Right cardiac atrium (tissue), 5 donors: ENCODE measurements around the gene LRRTM4. TPM values are rescaled to one million over a fixed set of nuclear protein-coding genes. Genes with fewer than 3 reads are reported as not detected.

ENCODE experiments used
- ATAC-seq, 2 donors: fragments of 200-7000 bp; cut with Tn5 transposase; one replicate each; pipeline versions ENCODE4 v1.8.0 to v1.9.1; 2020; ENCODE audit warnings: moderate library complexity in 2 of 2, mild to moderate bottlenecking in 1 of 2
- DNase-seq, 3 donors: peaks; one replicate each; pipeline ENCODE4 v3.0.0-alpha.2; 2020
- H3K27ac ChIP-seq: one replicate; pipeline ENCODE4 v1.5.1; 2013; ENCODE audit warnings: mild to moderate bottlenecking, low read length, control low read depth, moderate library complexity
- H3K27me3 ChIP-seq: one replicate; pipeline ENCODE4 v1.6.1; 2013; ENCODE audit not compliant: control insufficient read depth, insufficient read depth
- H3K4me1 ChIP-seq: one replicate; pipeline ENCODE4 v1.6.1; 2013; ENCODE audit warnings: low read length; ENCODE audit not compliant: control insufficient read depth, insufficient read depth
- H3K4me3 ChIP-seq: one replicate; pipeline ENCODE4 v1.5.1; 2013; ENCODE audit warnings: low read length, control low read depth
- H3K9me3 ChIP-seq: one replicate; pipeline ENCODE4 v1.6.1; 2013; ENCODE audit warnings: low read length; ENCODE audit not compliant: control insufficient read depth
- WGBS: extraction: QIAGEN DNeasy Blood & Tissue Kit; methylation state at CpG from one replicate; pipeline ENCODE4 v1.1.7; 2013; 5-methylcytosine and 5-hydroxymethylcytosine counted together
- intact Hi-C, 4 donors: fragments of 100-400 bp; cut with DNase I; formaldehyde crosslinking; loops; one replicate each; pipeline versions ENCODE4 v1.11.0 to v1.14.0; 2022 to 2023
- polyA plus RNA-seq: library from polyadenylated mRNA; stranded (reverse); fragments of 200-250 nt; gene quantifications from one replicate; pipeline ENCODE4 v1.2.3, GENCODE V29; 2013
- total RNA-seq, 4 donors: library from RNA; stranded (reverse); fragmentation: NEBNext Ultra II Directional; extraction: Animal tissue kit (Norgen Biotek cat#: 25700); gene quantifications; one replicate each; pipeline ENCODE4 v1.2.1, GENCODE V29; 2021
- donor health status: healthy with polysubstance abuse.
- donor health status: DM: no; HTN: yes; CAD: no.
- donor health status: DM: no; HTN: no; CAD: no.
- donor health status: DM: no; HTN: yes; CAD: no; lungs with severe emphysema.
- donor health status: DM: yes; HTN: yes; CAD: no.

Gene LRRTM4
- total and polyA plus RNA-seq, 5 donors: 0.09 to 1.0 (median 0.59) TPM

- H3K27ac ChIP-seq: no peak overlapping the region
- no peaks in the 10 kb centered on the region for H3K27me3 ChIP-seq
- no peak overlapping the region for H3K4me3 ChIP-seq
- WGBS: 84% methylated on average over 14 of the region's 14 CpGs
- no peak for DNase-seq
- ATAC-seq: no peak
- no peaks in the 10 kb centered on the region for H3K4me1 ChIP-seq
- intact Hi-C loops: no loop called here
- no peaks in the 10 kb centered on the region for H3K9me3 ChIP-seq
Measured at GRCh38 chr2:77519164-77519887, 2.9 kb downstream of the LRRTM4 start.

- Histone ChIP-seq H3K4me3 (no peak overlapping the region), H3K27me3 (no peaks in the 10 kb centered on the region), H3K9me3 (no peaks in the 10 kb centered on the region), H3K4me1 (no peaks in the 10 kb centered on the region), H3K27ac (no peak overlapping the region)
- ATAC-seq: no peak
- intact Hi-C loops: no loop called here
- WGBS: 85% methylated on average over 7 of the region's 7 CpGs
- no peak for DNase-seq
Measured at GRCh38 chr2:77518311-77518710, 3.9 kb downstream of the LRRTM4 start.

- no peak for DNase-seq
- WGBS: 74% methylated on average over 4 of the region's 4 CpGs
- no peak for ATAC-seq
Measured at GRCh38 chr2:77513191-77513590, 9.0 kb downstream of the LRRTM4 start.

GRCh38 chr2:77512507-77512906 is 9.7 kb downstream of the LRRTM4 start:
- ATAC-seq (no peak), DNase-seq (no peak)
- WGBS: 70% methylated on average over 1 of the region's 1 CpG
- intact Hi-C loops: no loop called here
- H3K4me1 ChIP-seq: no peaks in the 10 kb centered on the region
- H3K27me3 ChIP-seq: no peaks in the 10 kb centered on the region
- no peak overlapping the region for H3K27ac ChIP-seq
- no peak overlapping the region for H3K4me3 ChIP-seq
- no peaks in the 10 kb centered on the region for H3K9me3 ChIP-seq

More at GRCh38 chr2:77513191-77513590, 9.0 kb downstream of the LRRTM4 start:
- intact Hi-C loops: no loop called here
- H3K4me3 ChIP-seq: no peak overlapping the region
- H3K27ac ChIP-seq: no peak overlapping the region
- H3K27me3 ChIP-seq: no peaks in the 10 kb centered on the region
- H3K4me1 ChIP-seq: no peaks in the 10 kb centered on the region
- no peaks in the 10 kb centered on the region for H3K9me3 ChIP-seq

GRCh38 chr2:77508511-77508910 is 13.7 kb downstream of the LRRTM4 start:
- H3K4me3 ChIP-seq: no peak overlapping the region
- DNase-seq (no peak), ATAC-seq (no peak)
- H3K9me3 ChIP-seq: no peaks in the 10 kb centered on the region
- intact Hi-C loops: no loop called here
- H3K4me1 ChIP-seq: no peaks in the 10 kb centered on the region
- no peak overlapping the region for H3K27ac ChIP-seq
- WGBS: 93% methylated on average over 1 of the region's 1 CpG
- H3K27me3 ChIP-seq: no peaks in the 10 kb centered on the region

GRCh38 chr2:77507657-77508056 is 14.5 kb downstream of the LRRTM4 start:
- no peak for ATAC-seq
- Histone ChIP-seq H3K27me3 (no peaks in the 10 kb centered on the region), H3K4me1 (no peaks in the 10 kb centered on the region), H3K4me3 (no peak overlapping the region), H3K9me3 (no peaks in the 10 kb centered on the region), H3K27ac (no peak overlapping the region)
- no peak for DNase-seq
- WGBS: 83% methylated on average over 6 of the region's 6 CpGs
- intact Hi-C loops: no loop called here

GRCh38 chr2:77488141-77488540 is 34.0 kb downstream of the LRRTM4 start:
- no peak for ATAC-seq
- no peak overlapping the region for H3K4me3 ChIP-seq
- DNase-seq: peak in 2 of 3 donors; percentile 25 to 30
- intact Hi-C loops: no loop called here
- no peak overlapping the region for H3K27ac ChIP-seq
- 89% methylated on average over 7 of the region's 7 CpGs for WGBS
- H3K9me3 ChIP-seq: no peaks in the 10 kb centered on the region
- no peaks in the 10 kb centered on the region for H3K27me3 ChIP-seq
- H3K4me1 ChIP-seq: no peaks in the 10 kb centered on the region

- H3K4me3 ChIP-seq: no peak overlapping the region
- 84% methylated on average over 15 of the region's 15 CpGs for WGBS
- H3K27ac ChIP-seq: no peak overlapping the region
- DNase-seq: peak in 2 of 3 donors; percentile 2 to 30
- ATAC-seq: peak in 1 of 2 donors; percentile 31
- H3K9me3 ChIP-seq: no peaks in the 10 kb centered on the region
- intact Hi-C loops: no loop called here
- H3K4me1 ChIP-seq: no peaks in the 10 kb centered on the region
- no peaks in the 10 kb centered on the region for H3K27me3 ChIP-seq
Measured at GRCh38 chr2:77487074-77487803, 34.9 kb downstream of the LRRTM4 start.

GRCh38 chr2:77484026-77484425 is 38.1 kb downstream of the LRRTM4 start:
- Histone ChIP-seq H3K27ac (no peak overlapping the region), H3K27me3 (no peaks in the 10 kb centered on the region), H3K4me3 (no peak overlapping the region), H3K9me3 (no peaks in the 10 kb centered on the region), H3K4me1 (no peaks in the 10 kb centered on the region)
- ATAC-seq: no peak
- intact Hi-C loops: no loop called here
- no peak for DNase-seq

GRCh38 chr2:77479895-77480294 is 42.3 kb downstream of the LRRTM4 start:
- H3K4me3 ChIP-seq: no peak overlapping the region
- ATAC-seq: no peak
- no peaks in the 10 kb centered on the region for H3K27me3 ChIP-seq
- 53% methylated on average over 3 of the region's 3 CpGs for WGBS
- no peaks in the 10 kb centered on the region for H3K4me1 ChIP-seq
- no peak overlapping the region for H3K27ac ChIP-seq
- intact Hi-C loops: no loop called here
- no peaks in the 10 kb centered on the region for H3K9me3 ChIP-seq
- peak in 1 of 3 donors; percentile 13 for DNase-seq

- Histone ChIP-seq H3K27me3 (no peaks in the 10 kb centered on the region), H3K4me1 (no peaks in the 10 kb centered on the region), H3K27ac (no peak overlapping the region), H3K9me3 (no peaks in the 10 kb centered on the region), H3K4me3 (no peak overlapping the region)
- intact Hi-C loops: no loop called here
- ATAC-seq: no peak
- no peak for DNase-seq
- 10% methylated on average over 6 of the region's 6 CpGs for WGBS
Measured at GRCh38 chr2:77479395-77479794, 42.8 kb downstream of the LRRTM4 start.
